ENCODE measurements around the gene FRY.
"Not testable (repeated sequence)": the region's sequence is repeated elsewhere in the genome, so short reads cannot be mapped to it uniquely, and the experiment has no call there.

Gene FRY

DNA sequence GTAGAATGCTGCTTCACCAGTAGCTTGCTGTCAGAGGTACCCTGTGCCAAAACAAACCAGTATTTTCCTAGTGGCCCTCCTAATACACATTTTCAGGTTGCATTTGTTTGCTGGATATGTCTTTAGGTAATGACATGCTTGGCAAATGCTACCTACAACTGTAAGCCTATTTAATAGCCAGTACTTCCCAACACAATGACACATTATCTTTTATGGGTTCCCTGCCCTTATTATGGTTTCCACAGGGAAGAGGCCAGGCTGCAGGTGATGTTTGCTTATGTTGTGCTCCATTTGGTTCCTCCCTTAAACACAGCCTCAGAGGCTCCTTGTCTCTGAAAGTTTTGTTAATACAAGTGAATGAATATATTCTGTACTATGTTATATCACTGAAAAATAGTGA is 24.7 kb downstream of the FRY start:
- H3K27ac ChIP-seq (ENCODE audit: low read depth, low read length): no peak overlapping the region
- no peak overlapping the region for H3K9ac ChIP-seq (ENCODE audit: low read depth, low read length)
- no peaks in the 10 kb centered on the region for H3K9me3 ChIP-seq (ENCODE audit: control insufficient read depth, insufficient read depth, low read length)
- no peaks in the 10 kb centered on the region for H3K36me3 ChIP-seq (ENCODE audit: control insufficient read depth, insufficient read depth, low read length)
- no peaks in the 10 kb centered on the region for H3K27me3 ChIP-seq (ENCODE audit: control insufficient read depth, insufficient read depth, low read length)
- peaks cover 7% of the 10 kb centered on the region; the same call in 1 of the 2 replicates for H3K4me1 ChIP-seq (ENCODE audit: control insufficient read depth, insufficient read depth, low read length)
- H3K4me3 ChIP-seq (ENCODE audit: low read depth, low read length): no peak overlapping the region

DNA sequence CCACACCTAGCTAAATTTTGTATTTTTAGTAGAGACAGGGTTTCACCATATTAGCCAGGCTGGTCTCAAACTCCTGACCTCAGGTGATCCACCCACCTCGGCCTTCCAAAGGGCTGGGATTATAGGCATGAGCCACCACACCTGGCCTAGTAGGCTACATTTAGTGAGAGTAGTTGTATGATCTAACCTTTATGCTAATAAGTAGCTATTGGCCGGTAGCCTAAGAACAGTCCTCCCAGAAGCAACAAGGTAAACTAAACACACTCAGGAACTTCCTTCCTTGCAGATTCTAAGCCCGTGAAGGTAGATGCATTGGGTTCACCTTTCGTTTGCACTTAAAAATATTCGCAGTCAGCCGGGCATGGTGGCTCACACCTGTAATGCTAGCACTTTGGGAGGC is 25.8 kb downstream of the FRY start:
- H3K27ac ChIP-seq (ENCODE audit: low read depth, low read length); H3K9ac ChIP-seq (ENCODE audit: low read depth, low read length); H3K4me1 ChIP-seq (ENCODE audit: control insufficient read depth, insufficient read depth, low read length); H3K27me3 ChIP-seq (ENCODE audit: control insufficient read depth, insufficient read depth, low read length); H3K36me3 ChIP-seq (ENCODE audit: control insufficient read depth, insufficient read depth, low read length); H3K9me3 ChIP-seq (ENCODE audit: control insufficient read depth, insufficient read depth, low read length); H3K4me3 ChIP-seq (ENCODE audit: low read depth, low read length): not testable (repeated sequence)

DNA sequence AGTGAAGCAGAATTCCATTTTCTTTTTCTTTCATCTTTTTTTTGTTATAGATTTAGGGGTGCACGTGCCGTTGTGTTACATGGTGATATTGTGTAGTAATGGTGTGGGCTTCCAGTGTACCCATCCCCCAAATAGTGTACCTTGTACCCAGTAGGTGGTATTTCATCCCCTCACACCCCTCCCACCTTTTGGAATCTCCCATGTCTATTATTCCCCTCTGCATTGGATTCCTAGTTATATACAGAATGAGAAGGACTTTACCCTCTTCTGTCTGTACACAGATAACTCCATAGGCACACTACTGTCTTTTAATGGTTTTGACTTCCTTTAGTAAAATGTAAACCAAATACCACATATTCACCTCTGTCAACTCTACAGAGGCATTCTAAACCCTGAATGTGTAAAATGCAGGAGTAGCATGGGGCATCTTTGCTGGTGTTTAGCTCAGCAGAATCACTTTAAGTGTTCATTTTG is 28.0 kb downstream of the FRY start:
- Histone ChIP-seq H3K9ac (ENCODE audit: low read depth, low read length) (no peak overlapping the region), H3K9me3 (ENCODE audit: control insufficient read depth, insufficient read depth, low read length) (no peaks in the 10 kb centered on the region), H3K4me1 (ENCODE audit: control insufficient read depth, insufficient read depth, low read length) (peaks cover 7% of the 10 kb centered on the region; the same call in 1 of the 2 replicates), H3K27ac (ENCODE audit: low read depth, low read length) (no peak overlapping the region), H3K36me3 (ENCODE audit: control insufficient read depth, insufficient read depth, low read length) (no peaks in the 10 kb centered on the region), H3K4me3 (ENCODE audit: low read depth, low read length) (no peak overlapping the region), H3K27me3 (ENCODE audit: control insufficient read depth, insufficient read depth, low read length) (no peaks in the 10 kb centered on the region)

DNA sequence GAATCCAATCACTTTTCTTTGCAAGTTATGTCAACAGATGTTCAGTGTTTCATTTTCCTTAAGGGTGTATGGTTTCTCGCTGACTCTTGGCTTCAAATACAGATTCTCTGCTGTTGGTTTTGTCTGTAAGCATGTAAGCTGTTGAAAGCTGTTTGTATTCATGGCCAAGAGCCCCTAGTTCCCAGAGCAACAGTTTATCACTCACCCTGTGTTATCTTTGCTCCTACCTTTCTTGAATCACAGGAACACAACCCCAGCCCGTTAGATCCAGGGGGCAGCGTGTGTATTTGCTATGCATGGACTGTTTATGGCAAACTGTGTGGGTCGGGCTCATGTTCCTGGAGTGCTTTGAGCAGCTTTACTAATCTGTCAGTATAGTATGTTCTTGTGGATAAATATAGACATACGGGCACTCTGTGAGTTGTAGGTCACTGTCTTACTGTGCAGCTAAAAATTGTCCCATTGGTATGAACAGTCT is 28.9 kb downstream of the FRY start:
- H3K9me3 ChIP-seq (ENCODE audit: control insufficient read depth, insufficient read depth, low read length): no peaks in the 10 kb centered on the region
- no peak overlapping the region for H3K27ac ChIP-seq (ENCODE audit: low read depth, low read length)
- H3K4me1 ChIP-seq (ENCODE audit: control insufficient read depth, insufficient read depth, low read length): peaks cover 7% of the 10 kb centered on the region; the same call in 1 of the 2 replicates
- no peaks in the 10 kb centered on the region for H3K36me3 ChIP-seq (ENCODE audit: control insufficient read depth, insufficient read depth, low read length)
- H3K4me3 ChIP-seq (ENCODE audit: low read depth, low read length): no peak overlapping the region
- H3K9ac ChIP-seq (ENCODE audit: low read depth, low read length): no peak overlapping the region
- no peaks in the 10 kb centered on the region for H3K27me3 ChIP-seq (ENCODE audit: control insufficient read depth, insufficient read depth, low read length)

DNA sequence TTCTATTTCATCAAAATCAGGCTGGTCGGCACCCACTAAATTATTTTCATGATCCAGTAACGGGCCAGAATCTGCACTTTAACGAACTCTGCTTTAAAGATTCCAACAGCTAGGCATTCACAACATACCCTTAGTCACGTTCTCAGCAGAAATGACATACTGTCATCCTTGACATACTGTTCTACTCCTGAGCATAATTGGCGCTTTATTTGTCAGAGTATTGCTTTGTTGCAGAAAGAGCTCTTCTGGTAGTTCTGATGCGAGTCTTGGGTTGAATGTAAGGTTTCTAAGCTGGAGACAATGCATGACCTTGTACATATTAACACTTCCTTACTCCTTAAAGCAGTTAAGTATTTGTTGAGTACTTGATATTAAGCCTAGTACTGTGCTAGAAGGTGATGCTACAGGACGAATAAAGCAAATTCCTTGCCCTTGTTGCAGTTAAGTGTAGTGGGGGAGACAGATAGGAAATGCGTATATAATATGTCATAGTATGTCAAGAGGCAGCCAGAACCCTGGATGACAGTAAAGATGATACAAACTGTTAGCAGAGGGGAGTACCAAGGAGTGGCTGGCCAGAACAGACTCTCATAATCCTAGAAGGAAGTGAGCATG is 32.2 kb downstream of the FRY start:
- Histone ChIP-seq H3K4me1 (ENCODE audit: control insufficient read depth, insufficient read depth, low read length) (peaks cover 7% of the 10 kb centered on the region; the same call in 1 of the 2 replicates), H3K9me3 (ENCODE audit: control insufficient read depth, insufficient read depth, low read length) (no peaks in the 10 kb centered on the region), H3K9ac (ENCODE audit: low read depth, low read length) (no peak overlapping the region), H3K4me3 (ENCODE audit: low read depth, low read length) (no peak overlapping the region), H3K27me3 (ENCODE audit: control insufficient read depth, insufficient read depth, low read length) (no peaks in the 10 kb centered on the region), H3K36me3 (ENCODE audit: control insufficient read depth, insufficient read depth, low read length) (no peaks in the 10 kb centered on the region), H3K27ac (ENCODE audit: low read depth, low read length) (no peak overlapping the region)

DNA sequence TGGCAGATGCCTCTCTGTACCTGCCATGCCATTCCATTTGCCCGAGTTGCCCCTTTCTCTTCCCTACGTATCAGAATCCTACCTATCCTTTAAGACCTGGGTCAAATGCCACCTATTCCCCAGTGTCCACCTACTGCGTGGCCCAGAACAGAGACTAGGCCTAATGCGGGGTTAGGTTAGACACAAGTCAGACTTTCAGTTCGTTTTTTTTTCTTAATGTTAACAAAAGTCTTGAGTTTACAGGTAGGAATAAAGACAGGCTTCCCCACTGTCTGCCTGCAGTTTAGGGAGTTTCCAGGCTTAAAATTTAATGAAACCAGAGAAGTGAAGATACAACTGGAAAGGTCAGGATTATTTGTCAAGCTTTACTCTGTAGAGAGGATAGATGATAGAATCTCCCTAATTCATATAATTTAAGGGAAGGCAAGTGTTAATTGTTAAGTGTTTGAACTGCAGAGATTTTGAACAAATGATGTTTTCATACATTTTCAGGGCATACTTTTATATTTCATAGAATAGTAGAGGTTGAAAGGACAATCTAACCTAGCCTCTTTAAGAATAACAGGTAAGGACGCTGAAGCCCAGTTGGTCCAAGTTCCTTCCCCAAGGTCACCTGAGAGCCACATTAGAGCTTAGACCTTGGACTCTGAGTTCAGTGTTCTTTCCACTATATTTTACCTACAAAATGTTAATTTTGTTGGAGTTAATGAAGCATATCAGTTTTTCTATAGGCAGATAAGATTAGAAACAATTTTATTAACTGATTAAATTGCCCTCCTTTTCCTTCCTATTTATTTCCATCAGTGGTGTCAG is 35.8 kb downstream of the FRY start:
- no peak overlapping the region for H3K9ac ChIP-seq (ENCODE audit: low read depth, low read length)
- H3K4me1 ChIP-seq (ENCODE audit: control insufficient read depth, insufficient read depth, low read length): no peaks in the 10 kb centered on the region
- H3K27me3 ChIP-seq (ENCODE audit: control insufficient read depth, insufficient read depth, low read length): no peaks in the 10 kb centered on the region
- no peaks in the 10 kb centered on the region for H3K9me3 ChIP-seq (ENCODE audit: control insufficient read depth, insufficient read depth, low read length)
- no peak overlapping the region for H3K27ac ChIP-seq (ENCODE audit: low read depth, low read length)
- no peak overlapping the region for H3K4me3 ChIP-seq (ENCODE audit: low read depth, low read length)
- no peaks in the 10 kb centered on the region for H3K36me3 ChIP-seq (ENCODE audit: control insufficient read depth, insufficient read depth, low read length)

DNA sequence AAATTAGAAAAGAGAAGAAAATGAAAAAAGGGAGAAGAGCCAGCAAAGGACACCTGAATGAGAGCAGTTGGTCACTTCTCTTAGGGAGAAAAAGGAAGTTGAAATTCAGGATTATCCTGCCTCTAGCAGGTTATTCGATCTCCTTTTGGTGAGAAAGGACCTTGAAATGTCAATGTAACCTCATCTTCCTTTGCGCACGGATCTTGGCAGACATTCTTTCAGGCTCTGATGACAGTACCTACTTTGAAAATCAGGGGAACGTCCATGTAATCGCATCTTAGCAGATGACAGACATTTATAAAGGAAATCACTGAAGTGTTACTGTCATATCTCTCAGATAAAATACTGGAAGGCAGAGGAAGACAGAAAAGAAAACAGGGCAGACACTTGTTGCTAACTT is 36.7 kb downstream of the FRY start:
- no peaks in the 10 kb centered on the region for H3K9me3 ChIP-seq (ENCODE audit: control insufficient read depth, insufficient read depth, low read length)
- H3K4me1 ChIP-seq (ENCODE audit: control insufficient read depth, insufficient read depth, low read length): no peaks in the 10 kb centered on the region
- no peaks in the 10 kb centered on the region for H3K36me3 ChIP-seq (ENCODE audit: control insufficient read depth, insufficient read depth, low read length)
- no peaks in the 10 kb centered on the region for H3K27me3 ChIP-seq (ENCODE audit: control insufficient read depth, insufficient read depth, low read length)
- no peak overlapping the region for H3K27ac ChIP-seq (ENCODE audit: low read depth, low read length)
- H3K9ac ChIP-seq (ENCODE audit: low read depth, low read length): no peak overlapping the region
- H3K4me3 ChIP-seq (ENCODE audit: low read depth, low read length): no peak overlapping the region

DNA sequence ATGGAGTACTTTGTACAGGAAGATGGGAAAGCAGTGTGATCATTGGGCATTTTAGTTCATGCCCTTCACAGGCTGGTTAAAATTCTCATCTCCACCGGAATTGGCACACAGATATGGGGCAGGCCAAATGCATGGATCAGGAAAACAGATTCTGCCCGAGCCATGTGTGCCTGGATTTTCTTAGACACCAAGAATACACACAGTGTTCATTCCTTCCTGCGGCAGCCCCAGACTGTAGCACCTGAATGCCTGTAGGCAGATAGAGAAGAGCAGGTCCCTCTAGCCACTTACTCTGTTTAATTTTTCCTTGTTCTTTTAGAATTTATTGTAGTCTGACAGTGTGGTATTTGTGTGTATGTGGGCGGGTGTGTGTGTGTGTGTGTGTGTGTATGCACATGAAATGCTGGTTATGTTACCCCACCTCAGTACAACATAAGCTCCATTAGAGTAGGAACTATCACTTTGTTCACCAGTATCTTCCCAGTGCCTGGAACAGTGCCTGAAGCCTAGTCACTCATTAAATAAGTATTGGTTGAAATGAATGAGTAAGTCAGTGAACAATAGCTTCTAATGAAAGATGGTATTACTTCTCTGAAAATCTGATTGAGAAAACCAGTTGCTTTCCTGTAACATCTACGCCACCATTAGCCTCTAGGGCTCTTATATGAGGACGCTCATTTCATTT is 41.7 kb downstream of the FRY start:
- Histone ChIP-seq H3K4me3 (ENCODE audit: low read depth, low read length) (no peak overlapping the region), H3K4me1 (ENCODE audit: control insufficient read depth, insufficient read depth, low read length) (peaks cover 18% of the 10 kb centered on the region), H3K9me3 (ENCODE audit: control insufficient read depth, insufficient read depth, low read length) (no peaks in the 10 kb centered on the region), H3K27ac (ENCODE audit: low read depth, low read length) (no peak overlapping the region), H3K9ac (ENCODE audit: low read depth, low read length) (no peak overlapping the region), H3K36me3 (ENCODE audit: control insufficient read depth, insufficient read depth, low read length) (no peaks in the 10 kb centered on the region), H3K27me3 (ENCODE audit: control insufficient read depth, insufficient read depth, low read length) (no peaks in the 10 kb centered on the region)

DNA sequence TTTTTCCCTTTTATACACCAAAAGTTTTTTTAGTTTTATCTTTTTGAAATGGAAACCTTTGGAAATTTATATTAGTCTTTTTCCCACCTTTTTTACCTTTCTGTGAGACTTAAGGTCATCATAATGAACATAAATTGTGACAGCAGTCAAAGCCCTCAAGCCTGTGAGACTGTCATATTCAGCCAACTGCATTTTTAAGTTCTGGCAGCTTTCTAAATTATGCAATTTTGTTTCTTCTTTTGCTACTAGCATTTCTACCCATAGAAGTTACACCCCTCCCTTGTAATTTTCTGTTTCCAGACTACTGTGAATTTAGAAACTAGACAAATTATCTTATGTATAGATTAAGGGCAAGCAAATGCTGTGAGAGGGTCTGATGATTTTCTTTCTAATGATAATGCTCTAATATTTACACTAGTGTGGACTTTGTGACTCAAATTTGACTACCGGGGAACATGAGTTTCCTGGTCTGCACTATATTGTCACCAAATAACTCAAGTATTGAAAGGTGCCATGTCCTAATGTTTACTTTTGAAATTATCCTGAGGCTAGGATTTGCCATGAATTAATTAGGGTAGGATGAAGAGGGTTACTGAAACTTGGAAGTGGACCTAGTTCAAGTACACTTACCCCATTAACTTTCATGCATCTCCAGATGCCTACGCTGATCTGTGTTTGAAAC is 43.7 kb downstream of the FRY start:
- H3K36me3 ChIP-seq (ENCODE audit: control insufficient read depth, insufficient read depth, low read length): no peaks in the 10 kb centered on the region
- no peak overlapping the region for H3K27ac ChIP-seq (ENCODE audit: low read depth, low read length)
- peaks cover 20% of the 10 kb centered on the region for H3K4me1 ChIP-seq (ENCODE audit: control insufficient read depth, insufficient read depth, low read length)
- H3K4me3 ChIP-seq (ENCODE audit: low read depth, low read length): no peak overlapping the region
- H3K9ac ChIP-seq (ENCODE audit: low read depth, low read length): no peak overlapping the region
- H3K27me3 ChIP-seq (ENCODE audit: control insufficient read depth, insufficient read depth, low read length): no peaks in the 10 kb centered on the region
- H3K9me3 ChIP-seq (ENCODE audit: control insufficient read depth, insufficient read depth, low read length): no peaks in the 10 kb centered on the region

DNA sequence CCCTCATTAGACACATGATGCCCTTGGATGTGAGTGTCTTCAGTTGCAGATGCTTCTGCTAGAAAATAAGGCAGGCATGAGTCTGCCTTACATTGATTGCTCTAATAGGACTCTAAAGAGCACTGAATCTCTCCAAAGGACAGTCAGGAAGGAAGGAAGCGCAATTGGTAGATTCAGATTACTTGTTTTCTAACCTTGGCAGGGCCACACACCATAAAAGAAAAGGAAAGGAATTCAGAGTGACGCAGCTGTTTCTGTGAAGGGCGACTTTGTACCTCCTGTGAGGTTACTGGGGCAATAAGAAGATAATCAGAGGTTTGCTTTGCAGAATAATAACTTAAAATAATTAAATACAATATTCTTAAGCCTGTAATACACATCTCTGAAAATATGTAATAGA is 48.0 kb downstream of the FRY start:
- H3K36me3 ChIP-seq (ENCODE audit: control insufficient read depth, insufficient read depth, low read length): no peaks in the 10 kb centered on the region
- H3K27me3 ChIP-seq (ENCODE audit: control insufficient read depth, insufficient read depth, low read length): no peaks in the 10 kb centered on the region
- H3K4me1 ChIP-seq (ENCODE audit: control insufficient read depth, insufficient read depth, low read length): peaks cover 26% of the 10 kb centered on the region
- no peak overlapping the region for H3K4me3 ChIP-seq (ENCODE audit: low read depth, low read length)
- no peak overlapping the region for H3K9ac ChIP-seq (ENCODE audit: low read depth, low read length)
- no peak overlapping the region for H3K27ac ChIP-seq (ENCODE audit: low read depth, low read length)
- no peaks in the 10 kb centered on the region for H3K9me3 ChIP-seq (ENCODE audit: control insufficient read depth, insufficient read depth, low read length)

Measured in HUES48 (cell line).